DND-41 (cell line): ENCODE data around the gene TMEM271.
A peak's percentile ranks its signal among the peaks of the same experiment; 100 is the strongest.

Experiments used
- EZH2 ChIP-seq: IDR thresholded peaks from 3 replicates; pipeline ENCODE4 v1.6.1; 2012; ENCODE audit warnings: borderline replicate concordance, low read depth, mild to moderate bottlenecking, moderate library complexity, low read length, inconsistent platforms; ENCODE audit not compliant: severe bottlenecking
- TF ChIP-seq, protein P1 (sequence below): IDR thresholded peaks from 2 replicates; pipeline ENCODE4 v1.5.1; 2012; ENCODE audit warnings: borderline replicate concordance, low read length, moderate library complexity, mild to moderate bottlenecking; ENCODE audit not compliant: poor library complexity, severe bottlenecking; ENCODE audit errors: extremely low read depth

DNA sequence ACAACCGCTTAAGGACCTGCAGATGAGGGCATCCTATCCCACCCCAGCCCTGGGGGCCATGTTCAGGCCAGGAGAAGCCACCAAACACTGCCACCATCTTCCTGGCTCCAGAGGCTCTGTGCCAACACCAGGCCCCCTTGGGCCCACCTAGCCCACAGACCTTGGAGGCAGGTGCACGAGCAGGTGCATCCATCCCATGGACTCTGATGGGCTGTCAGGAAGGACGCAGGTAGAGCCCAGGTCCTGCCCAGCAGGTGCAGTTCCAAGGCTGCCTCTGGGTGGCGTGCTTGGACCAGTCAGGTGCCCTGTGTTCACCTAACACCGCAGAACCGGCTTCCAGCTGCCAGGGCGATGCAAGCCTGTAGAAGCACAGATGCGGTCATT, 26.5 kb upstream of the TMEM271 start:
- TF ChIP-seq, protein P1, sequence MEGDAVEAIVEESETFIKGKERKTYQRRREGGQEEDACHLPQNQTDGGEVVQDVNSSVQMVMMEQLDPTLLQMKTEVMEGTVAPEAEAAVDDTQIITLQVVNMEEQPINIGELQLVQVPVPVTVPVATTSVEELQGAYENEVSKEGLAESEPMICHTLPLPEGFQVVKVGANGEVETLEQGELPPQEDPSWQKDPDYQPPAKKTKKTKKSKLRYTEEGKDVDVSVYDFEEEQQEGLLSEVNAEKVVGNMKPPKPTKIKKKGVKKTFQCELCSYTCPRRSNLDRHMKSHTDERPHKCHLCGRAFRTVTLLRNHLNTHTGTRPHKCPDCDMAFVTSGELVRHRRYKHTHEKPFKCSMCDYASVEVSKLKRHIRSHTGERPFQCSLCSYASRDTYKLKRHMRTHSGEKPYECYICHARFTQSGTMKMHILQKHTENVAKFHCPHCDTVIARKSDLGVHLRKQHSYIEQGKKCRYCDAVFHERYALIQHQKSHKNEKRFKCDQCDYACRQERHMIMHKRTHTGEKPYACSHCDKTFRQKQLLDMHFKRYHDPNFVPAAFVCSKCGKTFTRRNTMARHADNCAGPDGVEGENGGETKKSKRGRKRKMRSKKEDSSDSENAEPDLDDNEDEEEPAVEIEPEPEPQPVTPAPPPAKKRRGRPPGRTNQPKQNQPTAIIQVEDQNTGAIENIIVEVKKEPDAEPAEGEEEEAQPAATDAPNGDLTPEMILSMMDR, result peak; percentile 63
- no peak for TF ChIP-seq EZH2
